Spleen (tissue), 7 donors: ENCODE data around the gene ITGAV.

ENCODE experiments used
- CTCF ChIP-seq, 11 experiments: fragments of 200-600 bp in 7 of 11; fragments of 450-650 bp in 4 of 11; sonication (generic) in 4 of 11; IDR thresholded peaks in 8 of 11; conservative IDR thresholded peaks in 3 of 11; 1 replicate in 7 of 11; 2 replicates in 4 of 11; pipeline versions ENCODE4 v1.4.0 to v1.8.0; 2016 to 2021; ENCODE audit warnings: antibody characterized with exemption in 11 of 11, inconsistent platforms in 4 of 11, mild to moderate bottlenecking in 1 of 11
- POLR2A ChIP-seq, 3 donors: fragments of 450-650 bp; IDR thresholded peaks; one replicate each; pipeline ENCODE4 v1.5.1; 2017; ENCODE audit warnings: antibody characterized with exemption in 3 of 3, mild to moderate bottlenecking in 1 of 3
- POLR2AphosphoS5 ChIP-seq, 3 donors: sonication (generic); formaldehyde crosslinking; IDR thresholded peaks; one replicate each; pipeline ENCODE4 v1.5.1; 2017; ENCODE audit warnings: antibody characterized with exemption in 3 of 3
- donor health status: DM: no; HTN: no; CAD: no; lungs with moderate emphysema.
- donor health status: DM: no; HTN: no; CAD: no.
- donor health status: DM: no; HTN: no; CAD: no.

- no peak for TF ChIP-seq CTCF (IDR thresholded peaks at IDR 0.05 in 8 of 11, conservative IDR thresholded peaks at IDR 0.05 in 3 of 11)
- no peak for TF ChIP-seq POLR2A (IDR thresholded peaks at IDR 0.05)
- no peak for TF ChIP-seq POLR2AphosphoS5 (IDR thresholded peaks at IDR 0.05)
These were observed 135.9 kb downstream of the ITGAV start for GRCh38 chr2:186725783-186726182.
